Right atrium auricular region (tissue), 2 donors: Measurements from ENCODE around the gene ZNF132. TPM values are rescaled to one million over a fixed set of nuclear protein-coding genes. Genes with fewer than 3 reads are reported as not detected.
A peak's percentile ranks its signal among the peaks of the same experiment; 100 is the strongest.

Experiments
- DNase-seq: peaks from one replicate; pipeline ENCODE4 v3.0.0-alpha.2; 2019; ENCODE audit warnings: low spot score
- H3K27ac ChIP-seq, 2 donors: fragments of 200-600 bp; sonication (generic); 1 replicate in 1 of 2; 2 replicates in 1 of 2; pipeline ENCODE4 v1.5.1; 2016 to 2019
- H3K27me3 ChIP-seq, 2 donors: fragments of 200-600 bp; sonication (generic); one replicate each; pipeline versions ENCODE4 v1.5.1 to v1.6.0; 2017 to 2019
- H3K36me3 ChIP-seq: fragments of 200-600 bp; sonication (generic); one replicate; pipeline ENCODE4 v1.5.1; 2016
- H3K4me1 ChIP-seq, 2 donors: fragments of 200-600 bp; sonication (generic); one replicate each; pipeline versions ENCODE4 v1.5.1 to v1.6.0; 2017 to 2019
- H3K4me3 ChIP-seq, 2 donors: fragments of 200-600 bp; sonication (generic); 1 replicate in 1 of 2; 2 replicates in 1 of 2; pipeline ENCODE4 v1.5.1; 2017 to 2019; ENCODE audit warnings: mild to moderate bottlenecking in 1 of 2, moderate library complexity in 1 of 2
- H3K9me3 ChIP-seq, 2 donors: fragments of 200-600 bp; sonication (generic); one replicate each; pipeline ENCODE4 v1.5.1; 2019
- total RNA-seq, 2 donors: library from RNA; depleted of rRNA; stranded (reverse); fragments of >200 nt; gene quantifications; one replicate each; pipeline ENCODE4 v1.1.0, GENCODE V29; 2016
- TF ChIP-seq, protein P1 (sequence below), 2 donors: fragments of 200-600 bp; sonication (generic); IDR thresholded peaks; one replicate each; pipeline ENCODE4 v1.5.1; 2019; ENCODE audit warnings: antibody characterized with exemption in 2 of 2

The ZNF132 gene
- total RNA-seq, 2 donors from 2014 or later: 2.7 to 3.1 TPM

DNA sequence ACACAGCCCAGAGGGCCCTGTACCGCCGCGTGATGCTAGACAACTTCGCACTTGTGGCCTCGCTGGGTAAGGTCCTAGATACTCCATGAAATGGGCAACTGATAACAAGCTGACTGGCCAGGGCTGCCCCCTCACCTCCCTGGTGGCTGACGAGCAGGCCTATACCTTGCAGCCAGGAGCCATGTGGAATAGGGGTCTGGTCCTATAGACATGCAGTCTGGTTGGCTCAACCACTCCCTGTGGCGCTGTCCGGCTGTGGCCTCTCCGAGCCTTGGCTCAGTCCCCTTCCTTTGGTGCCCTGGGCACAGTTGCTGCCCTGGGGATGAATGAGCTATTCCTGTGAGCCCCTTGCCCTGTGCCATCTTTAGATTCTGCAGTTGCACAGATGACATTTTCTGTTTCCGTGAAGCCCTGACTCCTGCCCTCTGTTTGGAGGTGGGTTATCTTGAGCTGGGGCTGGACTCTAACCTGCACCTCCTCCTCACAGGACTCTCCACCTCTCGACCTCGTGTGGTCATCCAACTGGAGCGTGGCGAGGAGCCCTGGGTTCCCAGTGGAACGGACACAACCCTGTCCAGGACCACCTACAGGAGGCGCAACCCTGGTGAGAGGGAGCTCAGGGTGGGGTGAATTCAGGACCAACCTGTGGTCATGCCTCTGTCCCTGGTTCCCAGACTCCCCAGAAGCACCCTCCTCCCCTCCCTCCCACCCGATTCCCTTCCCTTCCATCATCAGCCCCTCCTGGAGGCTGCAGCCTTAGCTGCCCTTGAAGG is 29.5 kb upstream of the ZNF132 start:
- TF ChIP-seq, protein P1, sequence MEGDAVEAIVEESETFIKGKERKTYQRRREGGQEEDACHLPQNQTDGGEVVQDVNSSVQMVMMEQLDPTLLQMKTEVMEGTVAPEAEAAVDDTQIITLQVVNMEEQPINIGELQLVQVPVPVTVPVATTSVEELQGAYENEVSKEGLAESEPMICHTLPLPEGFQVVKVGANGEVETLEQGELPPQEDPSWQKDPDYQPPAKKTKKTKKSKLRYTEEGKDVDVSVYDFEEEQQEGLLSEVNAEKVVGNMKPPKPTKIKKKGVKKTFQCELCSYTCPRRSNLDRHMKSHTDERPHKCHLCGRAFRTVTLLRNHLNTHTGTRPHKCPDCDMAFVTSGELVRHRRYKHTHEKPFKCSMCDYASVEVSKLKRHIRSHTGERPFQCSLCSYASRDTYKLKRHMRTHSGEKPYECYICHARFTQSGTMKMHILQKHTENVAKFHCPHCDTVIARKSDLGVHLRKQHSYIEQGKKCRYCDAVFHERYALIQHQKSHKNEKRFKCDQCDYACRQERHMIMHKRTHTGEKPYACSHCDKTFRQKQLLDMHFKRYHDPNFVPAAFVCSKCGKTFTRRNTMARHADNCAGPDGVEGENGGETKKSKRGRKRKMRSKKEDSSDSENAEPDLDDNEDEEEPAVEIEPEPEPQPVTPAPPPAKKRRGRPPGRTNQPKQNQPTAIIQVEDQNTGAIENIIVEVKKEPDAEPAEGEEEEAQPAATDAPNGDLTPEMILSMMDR (IDR thresholded peaks at IDR 0.05): no peak
- Histone ChIP-seq H3K27ac (no peak overlapping the region), H3K36me3 (peaks cover 34% of the 10 kb centered on the region), H3K4me1 (peaks cover 0 to 19% of the 10 kb centered on the region in 2 donors), H3K27me3 (no peaks in the 10 kb centered on the region), H3K4me3 (no peak overlapping the region), H3K9me3 (no peaks in the 10 kb centered on the region)
- DNase-seq: no peak

DNA sequence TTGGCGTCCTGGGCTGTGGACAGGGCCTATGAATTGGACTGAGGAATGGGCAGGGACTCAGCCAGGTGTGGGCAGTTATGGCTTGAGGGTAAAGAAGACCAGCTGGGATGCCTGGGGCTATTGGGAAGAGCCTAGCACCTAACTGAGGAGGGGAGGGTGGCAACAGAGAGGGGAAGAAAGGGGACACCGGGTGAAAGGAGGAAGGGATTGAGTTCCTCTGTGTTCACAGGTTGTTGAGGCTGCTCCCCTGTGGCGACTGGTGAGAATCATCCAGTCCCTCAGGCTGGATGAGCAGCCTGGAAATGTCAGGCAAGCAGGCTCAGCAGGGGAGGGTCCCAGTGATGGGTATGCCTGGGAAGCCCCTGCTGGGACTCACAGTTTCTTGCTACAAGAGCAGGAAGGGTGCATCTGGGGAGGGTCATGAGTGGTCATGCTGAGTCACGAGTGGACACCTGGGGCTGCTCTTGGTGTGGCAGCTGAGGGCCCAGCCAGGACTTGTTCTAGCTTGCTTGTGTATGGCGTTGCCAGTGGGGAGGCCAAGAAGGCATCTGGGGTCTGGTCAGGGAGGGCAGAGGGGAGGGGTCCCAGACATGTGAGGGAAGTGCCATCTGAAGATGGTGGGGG is 28.4 kb upstream of the ZNF132 start:
- H3K9me3 ChIP-seq: no peaks in the 10 kb centered on the region
- no peak for DNase-seq
- no peak overlapping the region for H3K27ac ChIP-seq
- H3K4me3 ChIP-seq: no peak overlapping the region
- H3K27me3 ChIP-seq: no peaks in the 10 kb centered on the region
- peaks cover 0 to 18% of the 10 kb centered on the region in 2 donors for H3K4me1 ChIP-seq
- peaks cover 33% of the 10 kb centered on the region for H3K36me3 ChIP-seq
- TF ChIP-seq, protein P1 (IDR thresholded peaks at IDR 0.05): no peak

DNA sequence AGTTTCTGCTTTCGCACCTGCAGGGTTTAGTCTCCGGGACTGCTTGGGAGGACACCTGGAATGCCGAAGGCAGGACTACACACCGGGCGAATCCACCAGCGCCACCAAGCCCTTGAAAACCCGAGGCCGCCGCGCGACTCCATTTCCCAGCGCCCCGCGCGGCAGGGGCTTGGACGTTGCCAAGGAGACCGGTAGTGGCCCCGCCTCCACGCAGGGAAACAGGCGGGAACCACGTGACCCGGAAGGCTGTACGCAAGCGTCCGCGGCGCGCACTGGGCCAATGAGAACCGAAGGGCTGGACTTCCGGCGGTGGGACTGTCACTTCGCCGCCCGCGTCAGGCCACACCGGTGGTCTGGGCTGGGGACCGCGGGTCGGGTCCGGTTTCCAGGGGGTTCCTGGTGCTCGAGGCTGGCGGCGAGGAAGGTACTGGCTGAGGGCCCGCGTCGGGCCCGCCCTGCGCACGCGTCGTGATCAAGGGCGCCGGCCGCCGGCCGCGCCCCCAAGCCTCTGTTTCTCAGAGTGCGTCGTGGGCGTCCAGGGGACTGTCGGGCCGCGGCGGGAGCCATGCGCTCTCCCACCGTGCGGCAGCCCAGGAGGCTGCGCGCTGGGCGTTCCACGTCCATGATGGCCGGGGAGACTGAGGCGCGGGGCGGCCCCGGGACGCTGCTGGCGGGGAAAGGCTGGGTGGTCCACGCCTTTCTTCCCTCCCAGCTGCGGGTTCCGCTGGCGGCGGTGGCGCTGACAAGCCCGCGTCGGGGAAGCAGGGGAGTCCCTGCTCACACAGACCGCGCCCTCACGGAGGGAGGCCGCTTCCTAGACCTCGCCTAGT is 27.0 kb upstream of the ZNF132 start, which contains the start of gene ZNF324:
Gene ZNF324, plus strand, starts transcription at position 321 of the 830 bp plus-strand sequence. CDS start 2,106 bp downstream, outside the sequence.
- no peaks in the 10 kb centered on the region for H3K27me3 ChIP-seq
- H3K36me3 ChIP-seq: peaks cover 20% of the 10 kb centered on the region
- H3K9me3 ChIP-seq: no peaks in the 10 kb centered on the region
- TF ChIP-seq, protein P1 (IDR thresholded peaks at IDR 0.05): no peak
- H3K4me3 ChIP-seq: peak within 1 kb of the TSS; percentile 80 to 87
- peak; percentile 99 for DNase-seq
- H3K27ac ChIP-seq: peak within 1 kb of the TSS; percentile 76 to 77
- H3K4me1 ChIP-seq: peaks cover 0 to 18% of the 10 kb centered on the region in 2 donors

DNA sequence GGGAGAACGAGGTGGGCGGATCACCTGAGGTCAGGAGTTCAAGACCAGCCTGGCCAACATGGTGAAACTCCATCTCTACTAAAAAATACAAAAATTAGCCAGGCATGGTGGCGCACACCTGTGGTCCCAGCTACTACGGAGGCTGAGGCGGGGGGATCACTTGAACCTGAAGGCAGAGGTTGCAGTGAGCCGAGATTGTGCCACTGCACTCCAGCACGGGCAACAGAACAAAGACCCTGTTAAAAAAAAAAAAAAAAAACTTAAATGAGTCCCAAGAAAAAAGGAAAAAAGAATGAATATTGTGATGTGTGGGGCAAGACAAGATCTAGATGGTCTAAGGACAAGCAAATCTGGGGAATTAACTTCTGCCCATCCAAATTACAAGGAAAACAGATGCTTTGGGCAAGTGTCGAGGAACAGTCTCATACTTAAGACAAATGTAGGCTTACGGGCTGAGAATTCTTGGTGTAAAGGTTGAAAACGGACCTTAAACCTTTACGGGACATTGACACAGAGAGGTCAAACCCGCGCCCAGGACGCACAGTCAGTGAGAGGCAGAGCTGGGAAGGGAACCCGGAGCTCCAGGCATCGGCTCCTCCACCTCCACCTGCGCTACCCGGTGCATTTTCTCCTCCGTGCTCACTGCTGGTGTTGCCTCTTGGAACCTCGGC is 26.3 kb upstream of the ZNF132 start:
- H3K4me1 ChIP-seq: peaks cover 0 to 18% of the 10 kb centered on the region in 2 donors
- H3K36me3 ChIP-seq: peaks cover 15% of the 10 kb centered on the region
- TF ChIP-seq, protein P1 (IDR thresholded peaks at IDR 0.05): no peak
- H3K27me3 ChIP-seq: no peaks in the 10 kb centered on the region
- H3K4me3 ChIP-seq: peak overlapping the region; percentile 80 to 87
- no peak overlapping the region for H3K27ac ChIP-seq
- H3K9me3 ChIP-seq: no peaks in the 10 kb centered on the region
- no peak for DNase-seq

DNA sequence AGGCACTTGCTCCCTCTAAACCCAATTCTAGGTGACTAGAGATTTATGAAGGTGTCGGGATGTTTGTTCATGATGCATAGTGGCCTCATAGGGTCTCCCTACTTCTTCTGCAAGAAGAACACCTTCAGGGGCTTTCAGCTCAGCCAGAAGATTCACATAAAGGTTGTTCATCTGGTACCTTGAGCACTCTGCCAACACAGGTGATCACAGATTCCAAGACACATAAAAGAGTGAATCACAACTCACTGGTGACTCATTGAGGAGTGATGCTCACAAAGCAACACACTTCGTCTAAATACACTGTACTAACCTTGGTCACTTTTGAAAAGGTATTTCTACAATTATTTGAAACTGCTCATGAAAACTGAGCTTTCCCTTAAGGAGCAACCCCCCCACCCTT is 20.1 kb upstream of the ZNF132 start:
- Histone ChIP-seq H3K27me3 (no peaks in the 10 kb centered on the region), H3K9me3 (no peaks in the 10 kb centered on the region), H3K4me3 (no peak overlapping the region), H3K27ac (no peak overlapping the region), H3K4me1 (no peaks in the 10 kb centered on the region), H3K36me3 (peaks cover 8% of the 10 kb centered on the region)
- DNase-seq: no peak
- TF ChIP-seq, protein P1 (IDR thresholded peaks at IDR 0.05): no peak
